ENCODE results near the gene MAPKAP1.

MAPKAP1 gene

GRCh38 chr9:125455132-125455531 lies 251.9 kb downstream of the MAPKAP1 start:
- TF ChIP-seq, protein P1, sequence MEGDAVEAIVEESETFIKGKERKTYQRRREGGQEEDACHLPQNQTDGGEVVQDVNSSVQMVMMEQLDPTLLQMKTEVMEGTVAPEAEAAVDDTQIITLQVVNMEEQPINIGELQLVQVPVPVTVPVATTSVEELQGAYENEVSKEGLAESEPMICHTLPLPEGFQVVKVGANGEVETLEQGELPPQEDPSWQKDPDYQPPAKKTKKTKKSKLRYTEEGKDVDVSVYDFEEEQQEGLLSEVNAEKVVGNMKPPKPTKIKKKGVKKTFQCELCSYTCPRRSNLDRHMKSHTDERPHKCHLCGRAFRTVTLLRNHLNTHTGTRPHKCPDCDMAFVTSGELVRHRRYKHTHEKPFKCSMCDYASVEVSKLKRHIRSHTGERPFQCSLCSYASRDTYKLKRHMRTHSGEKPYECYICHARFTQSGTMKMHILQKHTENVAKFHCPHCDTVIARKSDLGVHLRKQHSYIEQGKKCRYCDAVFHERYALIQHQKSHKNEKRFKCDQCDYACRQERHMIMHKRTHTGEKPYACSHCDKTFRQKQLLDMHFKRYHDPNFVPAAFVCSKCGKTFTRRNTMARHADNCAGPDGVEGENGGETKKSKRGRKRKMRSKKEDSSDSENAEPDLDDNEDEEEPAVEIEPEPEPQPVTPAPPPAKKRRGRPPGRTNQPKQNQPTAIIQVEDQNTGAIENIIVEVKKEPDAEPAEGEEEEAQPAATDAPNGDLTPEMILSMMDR (IDR thresholded peaks at IDR 0.05) = no peak

- TF ChIP-seq, protein P1 (IDR thresholded peaks at IDR 0.05) = no peak
These were observed 259.7 kb downstream of the MAPKAP1 start for GRCh38 chr9:125447202-125447802.

DNA sequence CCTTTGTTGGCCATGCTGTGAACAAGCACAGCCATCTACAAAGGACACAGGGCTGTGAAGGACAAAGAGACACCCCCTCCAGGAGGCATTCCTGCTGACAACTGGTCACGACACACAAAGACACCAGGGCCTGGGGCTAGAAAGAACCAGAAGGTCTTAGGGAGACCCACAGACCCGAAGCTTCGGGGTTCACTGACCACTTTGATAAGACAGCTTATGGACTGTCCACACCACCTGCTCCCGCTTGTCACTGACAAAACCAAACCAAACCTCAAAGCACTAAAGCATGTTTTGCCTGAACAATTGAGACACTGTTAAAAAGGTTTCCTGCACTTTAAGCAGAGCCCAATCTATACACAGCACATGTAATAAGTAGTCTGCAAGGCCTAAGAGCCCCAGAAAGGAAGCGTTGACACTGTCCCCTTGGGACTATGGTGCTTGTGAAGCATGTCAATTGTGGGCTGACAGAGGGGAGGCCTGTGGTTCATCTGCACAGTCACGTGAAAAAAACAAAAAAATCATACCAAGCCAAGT lies 260.4 kb downstream of the MAPKAP1 start:
- TF ChIP-seq, protein P1 (IDR thresholded peaks at IDR 0.05) = no peak

DNA sequence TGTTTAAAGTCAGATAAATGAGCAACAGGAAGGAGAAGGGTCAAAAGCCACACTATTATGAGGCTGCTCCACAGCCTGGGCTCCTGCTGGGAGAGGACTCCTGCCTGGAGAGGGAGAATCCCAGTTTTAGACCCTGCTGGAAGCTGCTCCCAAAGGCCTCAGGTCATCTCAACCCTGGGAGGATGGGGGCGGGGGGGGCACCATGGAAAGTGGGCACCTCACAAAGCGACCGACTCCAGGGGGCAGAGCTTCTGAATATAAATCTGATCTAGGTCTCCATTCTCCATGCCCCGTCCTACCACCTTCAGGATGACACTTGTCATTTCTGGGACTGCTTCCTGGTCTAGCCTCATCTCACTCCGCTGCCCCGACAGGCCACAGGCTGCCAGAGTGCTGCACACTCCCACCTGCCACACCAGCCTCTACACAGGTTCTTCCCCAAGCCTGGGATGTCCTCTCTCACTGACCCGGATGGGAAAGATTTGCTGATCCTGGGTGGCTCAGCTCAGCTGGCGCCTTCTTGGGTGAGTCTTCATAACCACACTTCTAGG lies 262.0 kb downstream of the MAPKAP1 start:
- TF ChIP-seq, protein P1 (IDR thresholded peaks at IDR 0.05) = no peak

GRCh38 chr9:125444166-125444565 lies 262.8 kb downstream of the MAPKAP1 start:
- TF ChIP-seq, protein P1 (IDR thresholded peaks at IDR 0.05) = no peak

DNA sequence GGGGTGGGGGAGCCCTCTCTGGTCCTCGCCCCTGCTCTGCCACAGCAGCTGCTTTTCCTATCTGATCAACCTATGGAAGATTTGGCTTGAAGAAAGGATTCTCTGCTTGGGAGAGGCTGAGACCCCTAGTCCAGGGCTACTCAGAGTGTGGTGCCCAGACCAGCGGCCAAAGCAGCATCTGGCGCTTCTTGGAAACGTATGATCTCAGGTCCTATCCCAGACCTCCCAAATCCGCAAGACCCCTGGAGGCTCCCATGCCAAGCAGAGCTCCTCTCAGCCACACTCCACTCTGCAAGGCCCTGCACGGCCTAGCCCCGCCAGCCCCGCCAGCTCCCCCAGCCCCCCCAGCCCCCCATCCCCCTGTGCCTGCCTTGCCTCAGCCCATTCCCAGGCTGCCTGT lies 263.6 kb downstream of the MAPKAP1 start:
- TF ChIP-seq, protein P1 (IDR thresholded peaks at IDR 0.05) = no peak

- TF ChIP-seq, protein P1 (IDR thresholded peaks at IDR 0.05) = no peak
These were observed 264.6 kb downstream of the MAPKAP1 start for GRCh38 chr9:125442452-125442851.
